Measurements from ENCODE around the gene FOXP4.
"Not testable (repeated sequence)": the region's sequence is repeated elsewhere in the genome, so short reads cannot be mapped to it uniquely, and the experiment has no call there.

FOXP4 gene

GRCh38 chr6:41607736-41608135 lies 61.6 kb downstream of the FOXP4 start:
- no peak for DNase-seq (ENCODE audit: low read depth in 1 of 2, low spot score in 1 of 2)
- TF ChIP-seq JUND (IDR thresholded peaks at IDR 0.05; ENCODE audit: low read depth), result no peak
- in situ Hi-C loops (cut with HindIII; ENCODE audit: low pct_unique_long_range_greater_than_20kb, low sequenced_read_pairs), result no loop called here

GRCh38 chr6:41608443-41609151 lies 62.4 kb downstream of the FOXP4 start:
- in situ Hi-C loops (cut with HindIII; ENCODE audit: low pct_unique_long_range_greater_than_20kb, low sequenced_read_pairs), result no loop called here
- no peak for TF ChIP-seq JUND (IDR thresholded peaks at IDR 0.05; ENCODE audit: low read depth)
- DNase-seq (ENCODE audit: low read depth in 1 of 2, low spot score in 1 of 2), result no peak

GRCh38 chr6:41614715-41615114 lies 68.5 kb downstream of the FOXP4 start:
- no peak for TF ChIP-seq JUND (IDR thresholded peaks at IDR 0.05; ENCODE audit: low read depth)
- no peak for DNase-seq (ENCODE audit: low read depth in 1 of 2, low spot score in 1 of 2)
- in situ Hi-C loops (cut with HindIII; ENCODE audit: low pct_unique_long_range_greater_than_20kb, low sequenced_read_pairs), result no loop called here

- no peak for DNase-seq (ENCODE audit: low read depth in 1 of 2, low spot score in 1 of 2)
- no peak for TF ChIP-seq JUND (IDR thresholded peaks at IDR 0.05; ENCODE audit: low read depth)
- in situ Hi-C loops (cut with HindIII; ENCODE audit: low pct_unique_long_range_greater_than_20kb, low sequenced_read_pairs), result no loop called here
Observed at GRCh38 chr6:41615311-41615710, 69.1 kb downstream of the FOXP4 start.

- no peak for TF ChIP-seq JUND (IDR thresholded peaks at IDR 0.05; ENCODE audit: low read depth)
- no peak for DNase-seq (ENCODE audit: low read depth in 1 of 2, low spot score in 1 of 2)
- in situ Hi-C loops (cut with HindIII; ENCODE audit: low pct_unique_long_range_greater_than_20kb, low sequenced_read_pairs), result no loop called here
Observed at GRCh38 chr6:41618598-41618997, 72.4 kb downstream of the FOXP4 start.

- DNase-seq (ENCODE audit: low read depth in 1 of 2, low spot score in 1 of 2); in situ Hi-C loops (cut with HindIII; ENCODE audit: low pct_unique_long_range_greater_than_20kb, low sequenced_read_pairs): not testable (repeated sequence)
Observed at GRCh38 chr6:41619193-41619592, 73.0 kb downstream of the FOXP4 start.

- no peak for TF ChIP-seq JUND (IDR thresholded peaks at IDR 0.05; ENCODE audit: low read depth)
- in situ Hi-C loops (cut with HindIII; ENCODE audit: low pct_unique_long_range_greater_than_20kb, low sequenced_read_pairs), result no loop called here
Observed at GRCh38 chr6:41621367-41621766, 75.2 kb downstream of the FOXP4 start.

GRCh38 chr6:41621802-41622201 lies 75.6 kb downstream of the FOXP4 start:
- no peak for TF ChIP-seq JUND (IDR thresholded peaks at IDR 0.05; ENCODE audit: low read depth)
- no peak for DNase-seq (ENCODE audit: low read depth in 1 of 2, low spot score in 1 of 2)
- in situ Hi-C loops (cut with HindIII; ENCODE audit: low pct_unique_long_range_greater_than_20kb, low sequenced_read_pairs), result no loop called here

More at GRCh38 chr6:41621367-41621766, 75.2 kb downstream of the FOXP4 start:
- no peak for DNase-seq (ENCODE audit: low read depth in 1 of 2, low spot score in 1 of 2)

GRCh38 chr6:41622206-41622988 lies 76.2 kb downstream of the FOXP4 start:
- TF ChIP-seq JUND (IDR thresholded peaks at IDR 0.05; ENCODE audit: low read depth), result no peak
- DNase-seq (ENCODE audit: low read depth in 1 of 2, low spot score in 1 of 2), result no peak
- in situ Hi-C loops (cut with HindIII; ENCODE audit: low pct_unique_long_range_greater_than_20kb, low sequenced_read_pairs), result no loop called here

GRCh38 chr6:41623330-41623729 lies 77.1 kb downstream of the FOXP4 start:
- no peak for TF ChIP-seq JUND (IDR thresholded peaks at IDR 0.05; ENCODE audit: low read depth)
- in situ Hi-C loops (cut with HindIII; ENCODE audit: low pct_unique_long_range_greater_than_20kb, low sequenced_read_pairs), result no loop called here
- no peak for DNase-seq (ENCODE audit: low read depth in 1 of 2, low spot score in 1 of 2)

GRCh38 chr6:41624621-41625380 lies 78.6 kb downstream of the FOXP4 start:
- in situ Hi-C loops (cut with HindIII; ENCODE audit: low pct_unique_long_range_greater_than_20kb, low sequenced_read_pairs), result no loop called here
- no peak for TF ChIP-seq JUND (IDR thresholded peaks at IDR 0.05; ENCODE audit: low read depth)
- DNase-seq (ENCODE audit: low read depth in 1 of 2, low spot score in 1 of 2), result no peak

GRCh38 chr6:41625442-41625841 lies 79.3 kb downstream of the FOXP4 start:
- TF ChIP-seq JUND (IDR thresholded peaks at IDR 0.05; ENCODE audit: low read depth), result no peak
- DNase-seq (ENCODE audit: low read depth in 1 of 2, low spot score in 1 of 2), result peak in 1 of 2 experiments; percentile 22
- in situ Hi-C loops (cut with HindIII; ENCODE audit: low pct_unique_long_range_greater_than_20kb, low sequenced_read_pairs), result no loop called here

- DNase-seq (ENCODE audit: low read depth in 1 of 2, low spot score in 1 of 2), result no peak
- in situ Hi-C loops (cut with HindIII; ENCODE audit: low pct_unique_long_range_greater_than_20kb, low sequenced_read_pairs), result no loop called here
- no peak for TF ChIP-seq JUND (IDR thresholded peaks at IDR 0.05; ENCODE audit: low read depth)
Observed at GRCh38 chr6:41626022-41626421, 79.8 kb downstream of the FOXP4 start.

All from T47D (cell line).